A549 (cell line): Measurements from ENCODE around the gene TLE1. TPM values are rescaled to one million over a fixed set of nuclear protein-coding genes. Genes with fewer than 3 reads are reported as not detected.
A peak's percentile ranks its signal among the peaks of the same experiment; 100 is the strongest.

Experiments used
- ATAC-seq, 2 experiments: fragments of 200-7000 bp in 1 of 2; fragments of >200 bp in 1 of 2; cut with Nextera tagmentation in 1 of 2; cut with Tn5 transposase in 1 of 2; 3 replicates each; pipeline versions ENCODE4 v1.8.0 to v1.9.1; 2018 to 2020; ENCODE audit warnings: mild to moderate bottlenecking in 1 of 2, moderate library complexity in 1 of 2
- CTCF ChIA-PET: fragments of 300-600 bp; sonication (Branson Sonifier 250); formaldehyde crosslinking; extraction: SDS; loops from one replicate; lab custom pipeline; 2021; ENCODE audit warnings: antibody characterized with exemption, inconsistent platforms; lab: Yijun Ruan, JAX
- POLR2A ChIA-PET: fragments of 350-600 bp; formaldehyde crosslinking; extraction: SDS; loops from one replicate; lab custom pipeline; 2021; ENCODE audit warnings: antibody characterized with exemption, inconsistent platforms; lab: Yijun Ruan, JAX
- DNase-seq, 2 experiments: peaks; one replicate each; pipeline versions ENCODE4 v3.0.0 to v3.0.0-alpha.2; 2011 to 2016; ENCODE audit warnings: low read depth in 1 of 2, low spot score in 1 of 2
- FAIRE-seq: peaks from 2 replicates; lab custom pipeline; 2011; peaks lifted over from hg19 to GRCh38; lab: Jason Lieb, UNC
- H3K27ac ChIP-seq, 2 experiments: fragments of >200 bp; sonication (Bioruptor Twin); formaldehyde crosslinking; 3 replicates each; pipeline ENCODE4 v1.5.1; 2016 to 2017
- H3K4me1 ChIP-seq: fragments of >200 bp; sonication (Bioruptor Twin); formaldehyde crosslinking; 3 replicates; pipeline ENCODE4 v1.6.1; 2016
- H3K4me2 ChIP-seq: fragments of >200 bp; sonication (Bioruptor Twin); formaldehyde crosslinking; 3 replicates; pipeline ENCODE4 v1.6.1; 2016
- H3K4me3 ChIP-seq: fragments of >200 bp; sonication (Bioruptor Twin); formaldehyde crosslinking; 3 replicates; pipeline ENCODE4 v1.5.1; 2016
- H3K9me3 ChIP-seq: fragments of >200 bp; sonication (Bioruptor Twin); formaldehyde crosslinking; 3 replicates; pipeline ENCODE4 v1.6.1; 2016
- CHD4 ChIP-seq: fragments of 200-600 bp; sonication (generic); IDR thresholded peaks from 2 replicates; pipeline ENCODE4 v1.6.1; 2016; ENCODE audit warnings: antibody characterized with exemption, mild to moderate bottlenecking, borderline replicate concordance
- E2F6 ChIP-seq: IDR thresholded peaks from 2 replicates; pipeline ENCODE4 v1.6.1; 2012; ENCODE audit warnings: low read depth, borderline replicate concordance
- GATA3 ChIP-seq: IDR thresholded peaks from 2 replicates; pipeline ENCODE4 v1.6.1; 2012; ENCODE audit warnings: borderline replicate concordance
- HES2 ChIP-seq: fragments of >200 bp; sonication (Bioruptor Twin); formaldehyde crosslinking; IDR thresholded peaks from 2 replicates; pipeline ENCODE4 v1.6.1; 2016
- HMGXB4 ChIP-seq: fragments of 250-450 bp; sonication (Bioruptor Pico); IDR thresholded peaks from 2 replicates; pipeline ENCODE4 v1.5.0; 2021; ENCODE audit warnings: mild to moderate bottlenecking, moderate library complexity, borderline replicate concordance
- HOXB13 ChIP-seq: fragments of 250-450 bp; sonication (Bioruptor Pico); IDR thresholded peaks from 2 replicates; pipeline ENCODE4 v1.5.0; 2020; ENCODE audit warnings: low read depth, mild to moderate bottlenecking, moderate library complexity
- JUNB ChIP-seq: fragments of >200 bp; sonication (Bioruptor Twin); formaldehyde crosslinking; IDR thresholded peaks from 2 replicates; pipeline ENCODE4 v1.6.1; 2016
- MAX ChIP-seq: IDR thresholded peaks from 2 replicates; pipeline ENCODE4 v1.6.1; 2012
- MYC ChIP-seq: IDR thresholded peaks from 2 replicates; pipeline ENCODE4 v1.6.1; 2012; ENCODE audit warnings: mild to moderate bottlenecking, inconsistent platforms, low read length, improper control_type of control experiment, borderline replicate concordance
- NFE2L2 ChIP-seq: fragments of 150-350 bp; conservative IDR thresholded peaks from 2 replicates; pipeline ENCODE4 v1.6.1; 2014; ENCODE audit warnings: low read length
- NR3C1 ChIP-seq: fragments of >200 bp; sonication (Bioruptor Twin); formaldehyde crosslinking; IDR thresholded peaks from 3 replicates; pipeline ENCODE4 v1.6.1; 2017
- POLR2AphosphoS2 ChIP-seq: conservative IDR thresholded peaks from 2 replicates; pipeline ENCODE4 v1.6.1; 2012; ENCODE audit warnings: low read length, improper control_type of control experiment, inconsistent platforms
- RARB ChIP-seq: fragments of 250-450 bp; sonication (Bioruptor Pico); IDR thresholded peaks from 2 replicates; pipeline ENCODE4 v1.8.0; 2021; ENCODE audit warnings: mild to moderate bottlenecking, moderate library complexity
- RFX5 ChIP-seq: fragments of 450-650 bp; IDR thresholded peaks from 2 replicates; pipeline ENCODE4 v1.7.1; 2014; ENCODE audit warnings: antibody characterized with exemption, mild to moderate bottlenecking, moderate library complexity
- SREBF2 ChIP-seq: fragments of 450-650 bp; IDR thresholded peaks from 2 replicates; pipeline ENCODE4 v1.6.1; 2014; ENCODE audit warnings: mild to moderate bottlenecking, moderate library complexity
- TP53 ChIP-seq: fragments of 250-450 bp; sonication (Bioruptor Pico); IDR thresholded peaks from 2 replicates; pipeline ENCODE4 v1.5.0; 2021; ENCODE audit warnings: mild to moderate bottlenecking, moderate library complexity
- WGBS: methylation state at CpG from one replicate; pipeline ENCODE4 v1.1.6; 2017; ENCODE audit errors: missing lambda C conversion rate; 5-methylcytosine and 5-hydroxymethylcytosine counted together
- polyA plus RNA-seq, 4 experiments: library from polyadenylated mRNA; depleted of rRNA in 3 of 4; stranded (reverse); fragments of >200 nt; fragmentation: RNase III in 1 of 4; extraction: RNeasy Plus Mini Kit Qiagen cat#74134 plus additional on column Dnase treatment in 1 of 4; gene quantifications; 2 replicates in 3 of 4; 3 replicates in 1 of 4; pipeline ENCODE4 v1.2.3, GENCODE V29; 2011 to 2017

The TLE1 gene
- polyA plus RNA-seq, 2 of the 4 experiments (the other 2 are of a cell fraction): 45.8 to 117 TPM

- no peak overlapping the region for H3K4me3 ChIP-seq
- DNase-seq: no peak
- POLR2A ChIA-PET: interaction anchor here (0.7 kb wide), 1 partner anchor 177 kb away, joined by 4 read pairs; no protein-coding TSS in a partner anchor
- H3K27ac ChIP-seq: peak overlapping the region in 1 of 2 experiments; percentile 13; a peak in 3 of 6 replicates
- 81% methylated on average over 6 of the region's 6 CpGs for WGBS
- peaks cover 49% of the 10 kb centered on the region for H3K4me1 ChIP-seq
- no peak for ATAC-seq
- no peak for FAIRE-seq
- H3K4me2 ChIP-seq: no peak overlapping the region
- no peaks in the 10 kb centered on the region for H3K9me3 ChIP-seq
- TF ChIP-seq SREBF2: no peak
- CTCF ChIA-PET: interaction anchor here (0.5 to 1.2 kb wide), 3 partner anchors 9 to 174 kb away, joined by 3 read pairs; no protein-coding TSS in a partner anchor
Measured at GRCh38 chr9:81665322-81665871, 23.9 kb downstream of the TLE1 start.

GRCh38 chr9:81664638-81665222 is 24.6 kb downstream of the TLE1 start:
- Histone ChIP-seq H3K4me1 (peaks cover 50% of the 10 kb centered on the region), H3K4me3 (no peak overlapping the region), H3K27ac (peak overlapping the region in 1 of 2 experiments; percentile 13; a peak in 3 of 6 replicates)
- CTCF ChIA-PET: no interaction called here
- POLR2A ChIA-PET: no interaction called here
- ATAC-seq (no peak), FAIRE-seq (no peak)
- TF ChIP-seq MAX (no peak), RARB (no peak), HES2 (no peak), TP53 (CRISPR knock-in tag) (no peak), HMGXB4 (CRISPR knock-in tag) (no peak), E2F6 (no peak), MYC (no peak), GATA3 (no peak), RFX5 (no peak), NFE2L2 (no peak), HOXB13 (CRISPR knock-in tag) (no peak), SREBF2 (no peak), POLR2AphosphoS2 (no peak), JUNB (no peak)
- TF ChIP-seq, all 56 proteins: peak for 0
- H3K9me3 ChIP-seq: no peaks in the 10 kb centered on the region
- DNase-seq: no peak
- no peak overlapping the region for H3K4me2 ChIP-seq
- 66% methylated on average over 6 of the region's 6 CpGs for WGBS

GRCh38 chr9:81661339-81661738 is 28.0 kb downstream of the TLE1 start:
- no peaks in the 10 kb centered on the region for H3K9me3 ChIP-seq
- no peak for TF ChIP-seq CHD4
- no peak for TF ChIP-seq NR3C1
- TF ChIP-seq E2F6: no peak
- H3K27ac ChIP-seq: peak overlapping the region in 1 of 2 experiments; percentile 23; a peak in 2 of 6 replicates
- 95% methylated on average over 3 of the region's 3 CpGs for WGBS
- POLR2A ChIA-PET: no interaction called here
- no peak for ATAC-seq
- DNase-seq: no peak
- H3K4me3 ChIP-seq: no peak overlapping the region
- CTCF ChIA-PET: no interaction called here
- no peak for FAIRE-seq
- no peak overlapping the region for H3K4me2 ChIP-seq
- H3K4me1 ChIP-seq: peaks cover 55% of the 10 kb centered on the region
